ENCODE data around the gene PTPRM.

Gene PTPRM

GRCh38 chr18:7626922-7627440 lies 59.9 kb downstream of the PTPRM start:
- no peak for DNase-seq (ENCODE audit: low spot score)

- no peak for DNase-seq (ENCODE audit: low spot score)
These were observed 62.3 kb downstream of the PTPRM start for GRCh38 chr18:7629416-7629815.

- no peak for DNase-seq (ENCODE audit: low spot score)
These were observed 63.8 kb downstream of the PTPRM start for GRCh38 chr18:7630731-7631442.

DNA sequence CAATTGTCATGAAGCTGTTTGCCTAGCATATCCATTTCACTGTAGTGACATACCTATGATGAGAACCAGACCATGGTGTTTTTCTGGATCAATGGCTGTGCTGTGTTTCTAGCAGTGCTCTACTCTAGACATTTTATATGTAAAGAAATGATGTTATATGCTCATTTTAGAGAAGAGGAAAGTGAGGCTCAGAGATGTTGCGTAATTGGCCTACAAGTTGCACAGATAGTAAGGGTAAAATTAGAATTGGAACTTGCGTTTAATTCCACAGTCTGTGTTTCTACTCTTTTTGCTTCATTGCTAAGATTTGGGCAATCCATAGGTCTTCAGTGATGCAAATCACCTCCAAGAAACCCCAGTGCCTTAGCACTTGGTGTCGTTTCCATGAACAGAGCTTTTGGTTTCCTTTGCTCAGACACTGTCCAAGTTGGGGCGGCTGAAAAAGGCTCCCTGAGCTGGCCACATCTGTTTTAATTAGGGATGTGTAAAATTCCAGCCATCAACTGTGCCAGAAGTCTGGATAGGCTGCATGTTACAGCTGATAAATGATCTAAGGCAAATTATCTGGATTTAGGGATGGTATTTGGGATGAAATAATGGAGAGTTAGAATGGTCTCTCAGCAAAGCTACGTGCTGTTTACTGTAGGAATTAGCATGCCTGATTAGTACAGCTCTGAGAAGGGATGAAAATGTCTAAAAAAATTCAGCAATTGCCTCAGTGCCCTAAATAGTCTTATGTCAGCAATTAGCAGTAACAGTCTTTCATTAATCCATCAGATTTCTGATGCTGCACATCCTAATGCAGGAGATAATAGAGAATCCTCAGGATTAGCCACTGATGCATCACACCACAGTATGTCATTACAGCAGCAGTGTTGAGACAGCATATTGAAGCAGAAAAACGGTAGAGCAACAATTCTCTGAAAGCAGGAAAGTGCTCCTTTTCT lies 65.3 kb downstream of the PTPRM start:
- DNase-seq (ENCODE audit: low spot score): no peak

DNA sequence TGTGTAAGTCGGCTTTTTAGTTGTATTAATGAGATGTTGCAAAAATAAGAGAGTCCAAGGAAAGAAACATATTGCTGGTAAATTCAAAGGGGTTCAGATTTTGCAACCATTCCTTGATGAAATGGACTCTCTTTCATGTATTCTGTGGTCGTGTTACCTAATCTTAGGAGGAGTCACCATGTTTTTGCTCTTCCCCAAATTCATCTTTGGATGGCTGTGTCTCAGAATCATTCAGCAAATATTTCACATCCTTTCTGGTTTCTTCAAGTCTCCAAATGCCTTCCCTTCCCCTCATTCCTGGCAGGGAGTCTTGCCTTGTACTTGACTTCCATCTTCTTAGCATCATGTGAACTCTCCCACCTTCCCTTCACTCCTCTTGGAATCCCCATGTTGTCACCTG lies 66.1 kb downstream of the PTPRM start:
- no peak for DNase-seq (ENCODE audit: low spot score)

GRCh38 chr18:7635948-7636347 lies 68.8 kb downstream of the PTPRM start:
- DNase-seq (ENCODE audit: low spot score): no peak

DNA sequence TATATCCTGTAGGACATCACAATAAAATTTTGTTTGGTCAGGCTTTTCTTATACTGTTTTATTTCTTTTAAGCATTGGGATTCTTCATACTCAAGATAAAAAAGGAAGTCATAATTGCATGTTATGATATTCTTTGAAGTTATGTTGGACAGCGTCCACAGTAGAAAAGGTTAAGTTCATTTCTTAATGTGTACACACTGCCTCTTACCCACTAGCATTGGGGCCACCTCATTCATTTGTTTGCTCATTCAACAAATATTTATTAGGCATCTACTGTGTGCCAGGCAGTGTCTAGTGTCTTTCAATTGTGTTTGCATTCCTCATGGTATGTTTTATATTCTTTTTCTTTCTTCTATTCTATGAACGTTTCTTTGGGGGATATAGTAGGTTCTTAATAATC lies 70.2 kb downstream of the PTPRM start:
- DNase-seq (ENCODE audit: low spot score): no peak

- no peak for DNase-seq (ENCODE audit: low spot score)
These were observed 71.2 kb downstream of the PTPRM start for GRCh38 chr18:7638321-7638720.

- no peak for DNase-seq (ENCODE audit: low spot score)
These were observed 74.7 kb downstream of the PTPRM start for GRCh38 chr18:7641813-7642212.

DNA sequence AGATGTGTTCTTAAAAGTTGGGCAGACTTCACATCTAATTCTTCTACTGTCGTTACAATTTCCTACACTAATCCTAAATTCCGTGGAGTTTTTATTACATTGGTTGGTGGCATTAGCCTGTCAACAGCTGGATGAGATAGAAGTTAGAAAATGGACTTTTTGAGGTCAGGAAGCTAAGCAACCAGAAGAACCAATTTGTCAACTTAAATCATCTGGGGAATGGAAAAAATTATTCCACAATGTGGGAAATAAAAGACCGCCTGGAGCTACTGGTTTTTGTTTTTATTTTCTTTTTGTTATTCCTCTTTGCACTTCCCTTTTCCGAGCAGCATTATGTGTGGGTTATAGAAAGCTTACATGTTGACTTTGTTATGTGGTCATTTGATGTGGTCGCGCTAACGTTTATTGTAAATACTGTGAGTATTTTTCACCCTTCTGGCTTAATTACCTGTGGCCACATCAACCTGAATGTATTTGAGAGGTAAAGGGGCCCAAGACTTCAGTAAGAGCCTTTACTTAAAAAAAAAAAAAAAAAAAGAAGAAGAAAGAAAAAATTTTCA lies 75.3 kb downstream of the PTPRM start:
- DNase-seq (ENCODE audit: low spot score): no peak

DNA sequence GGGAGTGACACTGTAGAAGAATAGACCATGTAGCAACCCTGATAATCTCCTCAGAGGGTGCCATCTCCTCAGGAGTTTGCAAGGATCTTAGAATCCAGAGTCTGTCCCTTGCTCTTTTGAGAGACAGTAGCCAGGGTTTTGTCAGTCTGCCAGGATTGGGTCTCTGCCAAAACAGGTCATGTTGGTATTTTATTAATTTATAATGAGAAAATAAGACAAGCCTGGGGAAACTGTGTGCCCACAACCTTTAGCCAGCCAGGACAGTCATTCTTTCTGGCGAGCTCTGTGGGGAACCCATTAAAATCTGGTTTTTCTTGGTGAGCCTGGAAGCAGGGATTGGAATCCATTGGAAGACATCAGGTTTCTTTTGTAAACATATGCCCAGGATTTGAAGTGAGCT lies 78.6 kb downstream of the PTPRM start:
- DNase-seq (ENCODE audit: low spot score): no peak

DNA sequence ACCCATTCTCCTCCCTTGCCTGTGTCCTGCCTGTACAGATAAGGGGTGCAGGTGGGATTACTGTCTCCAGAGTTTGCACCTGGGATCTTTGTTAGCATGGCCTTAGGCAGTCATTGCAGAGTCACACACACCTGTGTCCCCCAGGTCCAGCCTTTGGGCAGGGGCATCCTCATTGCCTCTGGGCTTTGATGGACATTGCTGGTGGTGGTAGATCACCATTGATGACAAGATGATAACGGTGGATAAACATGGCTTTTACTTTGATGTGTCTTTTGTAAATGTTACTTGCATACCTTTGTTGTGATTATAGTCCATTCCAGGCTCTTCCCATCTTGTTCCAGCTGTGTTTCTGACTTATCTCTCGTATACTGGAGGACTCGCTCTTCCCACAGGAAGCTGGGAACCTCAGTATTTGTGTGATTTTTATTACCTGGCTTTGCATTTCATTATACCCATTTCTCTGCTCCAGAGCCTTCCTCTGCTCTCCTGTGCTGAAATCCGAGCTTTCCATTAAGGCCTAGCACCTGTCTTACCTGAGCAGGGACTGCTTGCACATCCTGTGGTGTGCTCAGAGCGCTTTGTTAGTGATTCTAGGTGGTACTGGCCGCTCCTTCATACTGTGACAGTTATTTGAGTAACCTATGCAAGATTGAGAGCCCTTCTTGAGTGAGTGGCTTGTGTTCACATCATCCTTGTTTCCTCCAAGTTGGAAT lies 79.2 kb downstream of the PTPRM start:
- DNase-seq (ENCODE audit: low spot score): no peak

- DNase-seq (ENCODE audit: low spot score): no peak
These were observed 80.4 kb downstream of the PTPRM start for GRCh38 chr18:7647500-7647899.

GRCh38 chr18:7657050-7657449 lies 89.9 kb downstream of the PTPRM start:
- no peak for DNase-seq (ENCODE audit: low spot score)

DNA sequence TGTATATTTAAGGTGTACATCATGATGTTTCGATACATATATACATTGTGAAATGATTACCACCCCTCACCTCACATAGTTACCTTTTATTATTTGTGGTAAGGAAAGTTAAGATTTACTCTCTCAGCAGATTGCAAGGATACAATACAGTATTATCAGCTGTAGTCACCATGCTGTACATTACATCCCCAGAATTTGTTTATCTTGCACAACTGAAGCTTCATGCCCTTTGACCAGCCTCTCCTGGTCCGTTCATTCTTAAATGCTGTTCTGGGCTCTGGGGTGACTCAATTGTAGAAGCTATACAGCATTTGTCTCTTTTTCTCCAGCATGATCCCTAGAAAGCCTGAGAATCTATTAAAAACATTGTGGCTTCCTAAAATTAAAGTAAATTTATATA lies 90.8 kb downstream of the PTPRM start:
- no peak for DNase-seq (ENCODE audit: low spot score)

DNA sequence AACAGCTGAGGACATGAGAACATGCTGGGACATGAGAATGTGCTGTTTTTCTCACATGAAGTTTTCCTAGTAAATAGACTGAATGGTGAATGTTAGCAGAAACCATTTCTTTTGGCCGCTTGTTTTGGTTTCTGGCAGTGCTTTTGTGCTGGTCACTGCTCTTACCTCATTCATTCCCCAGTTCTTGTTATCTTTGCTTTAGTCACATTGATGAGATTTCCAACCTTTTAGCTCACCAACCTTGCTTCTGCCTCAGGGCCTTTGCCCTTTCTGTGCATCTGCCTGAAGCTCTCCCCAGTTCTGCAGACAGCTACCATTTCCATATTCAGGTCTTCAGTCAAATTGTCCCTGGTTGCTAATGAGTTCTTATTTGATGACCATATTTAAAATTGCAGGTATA lies 91.6 kb downstream of the PTPRM start:
- DNase-seq (ENCODE audit: low spot score): no peak

DNA sequence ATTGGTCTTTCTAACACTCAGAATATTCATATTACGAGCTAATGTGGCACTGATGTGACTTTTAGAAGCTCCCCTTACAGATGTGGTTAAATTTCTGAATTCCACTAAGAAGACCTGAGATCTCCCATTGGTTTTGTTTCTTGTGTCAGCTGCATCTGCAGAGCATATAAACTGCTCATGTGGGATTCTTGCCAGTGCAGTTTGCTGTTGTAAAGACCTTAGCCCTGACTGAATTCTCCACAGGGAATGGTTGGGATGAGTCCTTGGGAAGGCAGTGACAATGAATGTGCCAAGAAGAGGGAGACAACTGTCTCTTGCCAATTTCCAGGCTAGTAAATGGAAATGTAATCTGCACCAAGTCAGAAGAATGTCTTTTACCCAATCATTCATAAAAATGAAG lies 94.1 kb downstream of the PTPRM start:
- DNase-seq (ENCODE audit: low spot score): no peak

DNA sequence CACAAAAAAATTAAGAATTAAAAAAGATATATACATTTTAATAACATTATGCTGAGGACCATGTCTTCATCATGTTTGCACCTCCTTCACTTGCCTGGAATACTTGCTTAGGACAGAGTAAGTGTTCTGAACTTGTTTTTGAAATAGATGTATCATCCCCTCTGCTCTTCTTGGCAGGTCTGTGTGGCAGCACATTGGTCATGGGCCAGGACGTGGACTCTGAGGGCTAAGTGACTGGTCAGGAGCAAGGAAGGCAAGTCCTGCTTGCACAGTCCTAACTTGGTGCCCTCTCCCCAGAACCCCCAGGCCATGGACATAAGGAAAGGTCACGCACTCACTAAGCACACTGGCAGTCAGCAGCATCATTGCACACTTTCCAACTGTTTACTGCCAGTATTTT lies 95.8 kb downstream of the PTPRM start:
- no peak for DNase-seq (ENCODE audit: low spot score)

DNA sequence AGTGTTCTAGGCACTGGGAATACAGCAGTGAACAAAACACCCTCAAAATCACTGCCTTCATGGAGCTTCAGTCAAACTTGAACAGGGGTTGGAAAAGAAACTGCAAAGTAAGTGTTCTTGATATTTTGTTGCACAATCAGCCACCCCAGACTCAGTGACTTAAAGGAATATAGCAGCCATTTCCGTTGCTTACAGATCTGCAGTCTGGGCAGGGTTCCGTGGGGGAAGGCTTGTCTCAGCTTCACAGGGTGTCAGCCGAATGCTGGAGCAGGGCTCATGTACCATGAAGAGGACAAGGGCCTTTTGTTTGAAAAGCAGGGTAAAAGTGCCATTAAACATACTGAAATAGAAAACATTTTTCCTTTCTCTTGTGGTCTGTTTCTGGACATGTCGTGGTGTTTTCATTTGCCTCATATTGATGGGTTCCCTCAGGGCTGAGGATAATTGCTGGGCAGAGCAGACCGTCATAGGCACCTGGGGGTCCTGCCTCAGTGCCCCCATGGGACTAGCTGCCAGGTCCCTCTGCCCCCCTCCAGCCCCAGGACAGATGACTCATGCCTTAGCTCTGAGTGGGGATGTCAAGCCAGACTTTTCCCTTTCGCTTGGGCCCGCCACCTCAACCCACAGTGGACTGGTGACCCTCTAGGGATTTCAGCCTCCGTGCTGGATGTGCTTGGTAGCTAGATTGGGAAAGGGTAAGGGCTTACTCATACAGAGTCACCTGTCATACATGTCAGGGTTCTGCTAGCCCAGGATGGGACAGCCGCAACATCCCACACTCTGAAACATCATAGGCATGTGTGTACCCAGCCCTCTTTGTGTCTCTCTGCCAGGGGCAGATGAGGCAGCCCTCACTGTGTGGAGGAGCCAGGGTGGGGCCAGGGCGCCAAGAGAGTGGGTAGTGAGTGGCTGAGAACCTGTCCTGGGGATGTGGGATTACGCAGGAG lies 96.5 kb downstream of the PTPRM start:
- no peak for DNase-seq (ENCODE audit: low spot score)

GRCh38 chr18:7666195-7666776 lies 99.2 kb downstream of the PTPRM start:
- no peak for DNase-seq (ENCODE audit: low spot score)

DNA sequence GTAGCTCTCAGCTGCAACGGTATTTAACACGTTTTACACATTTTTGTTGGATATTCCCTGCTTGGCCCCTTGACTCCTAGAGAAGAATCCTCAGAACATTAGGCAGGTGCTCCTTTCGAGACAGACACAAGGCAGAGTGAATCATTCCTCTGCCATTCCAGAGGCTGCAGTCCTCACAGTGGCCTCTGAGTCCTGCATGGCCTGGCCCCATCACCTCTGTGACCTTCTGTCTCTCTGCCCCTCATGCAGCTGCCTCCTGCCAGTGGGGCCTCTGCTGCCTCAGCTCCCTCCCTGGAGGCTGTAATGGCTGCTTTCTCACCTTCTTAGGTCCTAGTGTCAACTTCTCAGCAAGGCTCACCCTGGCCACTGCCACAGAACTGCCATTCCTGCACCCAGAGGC lies 101.3 kb downstream of the PTPRM start:
- no peak for DNase-seq (ENCODE audit: low spot score)

Data from globus pallidus (tissue), 1 donor.